SK-N-SH (cell line): ENCODE results near the gene AGPAT3. TPM values are rescaled to one million over a fixed set of nuclear protein-coding genes. Genes with fewer than 3 reads are reported as not detected.

Experiments used
- CTCF ChIA-PET: fragments of 300-600, 350-600 bp; formaldehyde crosslinking; extraction: SDS; loops from one replicate; lab custom pipeline; 2021; lab: Yijun Ruan, JAX
- POLR2A ChIA-PET: fragments of 350-600 bp; sonication (Branson Sonifier 250); formaldehyde crosslinking; extraction: SDS; loops from one replicate; lab custom pipeline; 2020; ENCODE audit warnings: antibody characterized with exemption, inconsistent platforms; lab: Yijun Ruan, JAX
- DNase-seq: peaks from one replicate; pipeline ENCODE4 v3.0.0; 2012
- H2AFZ ChIP-seq: fragments of 200-600 bp; sonication (generic); 2 replicates; pipeline ENCODE4 v1.8.1; 2016; ENCODE audit warnings: antibody characterized with exemption, mild to moderate bottlenecking, low read depth
- H3F3A ChIP-seq: fragments of 200-600 bp; sonication (generic); replicated peaks from 2 replicates; pipeline ENCODE3; 2016; ENCODE audit warnings: antibody characterized with exemption, mild to moderate bottlenecking; ENCODE audit not compliant: insufficient read depth
- H3K27ac ChIP-seq, 2 experiments: fragments of 200-500 bp in 1 of 2; fragments of 200-600 bp in 1 of 2; sonication (Bioruptor generic) in 1 of 2; sonication (generic), shearing (Covaris generic) in 1 of 2; 2 replicates each; pipeline versions ENCODE4 v1.5.1 to v1.6.1; 2014 to 2016; ENCODE audit warnings: low read depth in 2 of 2, inconsistent platforms in 1 of 2, low read length in 1 of 2, mild to moderate bottlenecking in 1 of 2, mixed read lengths in 1 of 2
- H3K27me3 ChIP-seq: fragments of 200-600 bp; sonication (generic), shearing (Covaris generic); 2 replicates; pipeline ENCODE4 v1.6.1; 2016; ENCODE audit warnings: mixed run types; ENCODE audit not compliant: insufficient read depth
- H3K36me3 ChIP-seq, 2 experiments: fragments of 200-500 bp in 1 of 2; fragments of 200-600 bp in 1 of 2; sonication (Bioruptor generic) in 1 of 2; sonication (generic) in 1 of 2; replicated peaks in 1 of 2; 2 replicates each; pipeline versions ENCODE3 to v1.5.1; 2014 to 2016; ENCODE audit warnings: low read length in 1 of 2, mild to moderate bottlenecking in 1 of 2; ENCODE audit not compliant: insufficient read depth in 2 of 2, control insufficient read depth in 1 of 2
- H3K4me1 ChIP-seq, 2 experiments: fragments of 200-500 bp in 1 of 2; fragments of 200-600 bp in 1 of 2; sonication (Bioruptor generic) in 1 of 2; sonication (generic), shearing (Covaris generic) in 1 of 2; 2 replicates each; pipeline versions ENCODE4 v1.5.1 to v1.6.1; 2014 to 2016; ENCODE audit warnings: low read depth in 1 of 2, low read length in 1 of 2, mixed run types in 1 of 2; ENCODE audit not compliant: insufficient read depth in 2 of 2, control insufficient read depth in 1 of 2
- H3K4me2 ChIP-seq: fragments of 200-600 bp; sonication (generic), shearing (Covaris generic); 2 replicates; pipeline ENCODE4 v1.6.1; 2017; ENCODE audit warnings: mixed run types
- H3K4me3 ChIP-seq, 2 experiments: fragments of 200-500 bp in 1 of 2; fragments of 200-600 bp in 1 of 2; sonication (Bioruptor generic) in 1 of 2; sonication (generic), shearing (Covaris generic) in 1 of 2; 2 replicates each; pipeline versions ENCODE4 v1.5.1 to v1.8.1; 2014 to 2016; ENCODE audit warnings: low read depth in 2 of 2, inconsistent platforms in 1 of 2, low read length in 1 of 2, mild to moderate bottlenecking in 1 of 2, mixed read lengths in 1 of 2, moderate library complexity in 1 of 2
- H3K79me2 ChIP-seq: fragments of 200-600 bp; sonication (generic); 2 replicates; pipeline ENCODE4 v1.8.1; 2017; ENCODE audit warnings: mild to moderate bottlenecking; ENCODE audit not compliant: insufficient read depth
- H3K9ac ChIP-seq: fragments of 200-600 bp; sonication (generic); 2 replicates; pipeline ENCODE4 v1.6.1; 2017; ENCODE audit warnings: mixed run types
- H3K9me2 ChIP-seq: fragments of 200-600 bp; sonication (generic); 2 replicates; pipeline ENCODE4 v1.6.1; 2017; ENCODE audit warnings: mixed run types
- H3K9me3 ChIP-seq: fragments of 200-600 bp; sonication (generic); 2 replicates; pipeline ENCODE4 v1.6.1; 2017; ENCODE audit warnings: mixed run types, mild to moderate bottlenecking, moderate library complexity
- H4K20me1 ChIP-seq: fragments of 200-600 bp; sonication (generic); 2 replicates; pipeline ENCODE4 v1.6.1; 2017; ENCODE audit warnings: mild to moderate bottlenecking, mixed run types; ENCODE audit not compliant: insufficient read depth
- GABPA ChIP-seq: IDR thresholded peaks from 2 replicates; pipeline ENCODE4 v1.4.0; 2012; ENCODE audit warnings: low read depth, mild to moderate bottlenecking
- GATA2 ChIP-seq: sonication (generic); formaldehyde crosslinking; IDR thresholded peaks from 2 replicates; pipeline ENCODE4 v1.5.0; 2020; ENCODE audit warnings: mild to moderate bottlenecking, missing genetic modification reagents
- JUND ChIP-seq: IDR thresholded peaks from 2 replicates; pipeline ENCODE4 v1.4.0; 2012
- MXI1 ChIP-seq: IDR thresholded peaks from 2 replicates; pipeline ENCODE4 v1.6.1; 2012; ENCODE audit warnings: mild to moderate bottlenecking, low read depth, low read length, improper control_type of control experiment
- RAD21 ChIP-seq: IDR thresholded peaks from 2 replicates; pipeline ENCODE4 v1.6.1; 2012; ENCODE audit warnings: mild to moderate bottlenecking, low read length
- SIN3A ChIP-seq: IDR thresholded peaks from 2 replicates; pipeline ENCODE4 v1.6.1; 2012; ENCODE audit warnings: low read depth, mild to moderate bottlenecking, low read length, moderate library complexity, borderline replicate concordance
- SMC3 ChIP-seq: IDR thresholded peaks from 2 replicates; pipeline ENCODE4 v1.6.1; 2012; ENCODE audit warnings: low read depth, low read length, improper control_type of control experiment
- TAF1 ChIP-seq: IDR thresholded peaks from 2 replicates; pipeline ENCODE4 v1.6.1; 2012; ENCODE audit warnings: low read depth, mild to moderate bottlenecking, low read length, moderate library complexity, borderline replicate concordance
- TEAD4 ChIP-seq: IDR thresholded peaks from 2 replicates; pipeline ENCODE4 v1.4.0; 2012; ENCODE audit warnings: mild to moderate bottlenecking, borderline replicate concordance; ENCODE audit not compliant: insufficient read depth
- YY1 ChIP-seq: IDR thresholded peaks from 2 replicates; pipeline ENCODE4 v1.4.0; 2012; ENCODE audit warnings: low read depth, mild to moderate bottlenecking
- WGBS: methylation state at CpG from one replicate; pipeline ENCODE4 v1.1.6; 2017; ENCODE audit warnings: low lambda C conversion rate; 5-methylcytosine and 5-hydroxymethylcytosine counted together
- polyA plus RNA-seq, 3 experiments: library from polyadenylated mRNA; depleted of rRNA; stranded (reverse); fragments of >200 nt; gene quantifications; 2 replicates each; pipeline ENCODE4 v1.2.3, GENCODE V29; 2012
- TF ChIP-seq, protein P1 (sequence below): IDR thresholded peaks from 2 replicates; pipeline ENCODE4 v1.4.0; 2012; ENCODE audit warnings: low read depth, borderline replicate concordance
- TF ChIP-seq, protein P2 (sequence below): fragments of 150-350 bp; IDR thresholded peaks from 2 replicates; pipeline ENCODE4 v1.6.1; 2016; ENCODE audit warnings: mild to moderate bottlenecking, low read depth, low read length
- TF ChIP-seq, protein P3 (sequence below): fragments of 150-350 bp; IDR thresholded peaks from 2 replicates; pipeline ENCODE4 v1.6.1; 2017; ENCODE audit warnings: antibody characterized with exemption, low read length, low read depth, borderline replicate concordance

The AGPAT3 gene
- polyA plus RNA-seq, 1 of the 3 experiments (the other 2 are of a cell fraction), result 35.3 TPM

DNA sequence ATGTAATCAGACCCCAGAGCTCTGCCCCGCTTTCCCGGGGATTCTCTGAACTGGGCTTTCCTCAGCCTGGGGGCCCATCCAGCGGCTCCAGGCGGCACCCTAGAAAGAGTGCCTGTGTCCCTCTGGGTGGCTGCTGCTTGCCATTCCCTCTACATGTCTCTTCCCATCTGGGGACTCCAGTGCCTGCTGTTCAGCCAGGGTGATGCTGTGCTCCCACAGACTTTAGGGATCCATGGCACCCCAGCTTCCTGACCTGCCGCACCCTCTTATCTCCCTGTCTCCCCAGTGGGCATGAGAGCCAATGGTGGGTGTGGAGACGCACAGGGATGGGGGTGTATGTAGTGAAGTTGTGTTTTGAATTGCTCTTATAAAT lies 163.2 kb downstream of the AGPAT3 start:
- DNase-seq, result no peak
- no peaks in the 10 kb centered on the region for H3K9me3 ChIP-seq
- no peaks in the 10 kb centered on the region for H3K9me2 ChIP-seq
- H3K4me2 ChIP-seq, result no peak overlapping the region
- H3F3A ChIP-seq, result no peaks in the 10 kb centered on the region
- CTCF ChIA-PET, result interaction anchor here (0.6 to 1.3 kb wide), 2 partner anchors 14 to 53 kb away, joined by 3 to 4 read pairs; no protein-coding TSS in a partner anchor
- TF ChIP-seq TEAD4 (no peak), MXI1 (no peak)
- H3K36me3 ChIP-seq, result peaks cover 7 to 14% of the 10 kb centered on the region in 2 experiments
- POLR2A ChIA-PET, result no interaction called here
- no peak overlapping the region for H3K4me3 ChIP-seq
- H3K4me1 ChIP-seq, result peaks cover 8 to 13% of the 10 kb centered on the region in 2 experiments; a peak in 2 of 4 replicates
- H3K79me2 ChIP-seq, result peaks cover 100% of the 10 kb centered on the region
- no peak overlapping the region for H2AFZ ChIP-seq
- no peak overlapping the region for H3K9ac ChIP-seq
- WGBS, result 98% methylated on average over 5 of the region's 6 CpGs
- peaks cover 87% of the 10 kb centered on the region for H4K20me1 ChIP-seq
- H3K27me3 ChIP-seq, result no peaks in the 10 kb centered on the region
- no peak overlapping the region for H3K27ac ChIP-seq

DNA sequence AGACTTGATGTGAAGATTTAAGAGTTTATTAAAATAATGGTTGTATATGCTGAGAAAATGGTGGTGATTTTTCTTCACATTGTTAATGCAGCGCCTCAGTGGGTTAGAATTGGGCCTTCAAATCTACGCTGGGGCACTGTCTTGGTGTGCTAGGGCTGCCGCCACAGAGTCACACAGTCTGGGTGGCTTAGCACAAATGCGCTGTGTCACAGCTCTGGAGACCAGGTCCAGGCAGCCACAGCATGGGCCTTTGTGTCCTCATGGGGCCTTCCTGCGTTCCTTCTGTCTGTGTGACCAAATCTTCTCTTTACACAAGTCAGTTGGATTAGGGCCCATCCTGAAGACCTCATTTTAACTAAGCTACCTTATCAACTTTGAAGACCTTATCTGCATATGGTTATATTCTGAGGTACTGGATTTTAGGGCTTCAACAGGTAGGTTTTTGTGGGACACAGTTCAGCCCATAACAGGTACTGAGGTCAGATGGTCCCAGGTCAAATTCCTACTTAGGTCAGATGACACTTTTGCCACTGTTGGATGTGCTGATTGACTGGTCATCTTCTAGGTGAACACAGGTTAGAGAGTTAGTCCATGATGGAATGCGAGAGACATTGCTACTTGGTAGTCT lies 164.6 kb downstream of the AGPAT3 start:
- H3K27me3 ChIP-seq, result no peaks in the 10 kb centered on the region
- H4K20me1 ChIP-seq, result peaks cover 77% of the 10 kb centered on the region
- WGBS, result 96% methylated on average over 4 of the region's 6 CpGs
- peaks cover 97% of the 10 kb centered on the region for H3K79me2 ChIP-seq
- H3K9me3 ChIP-seq, result no peaks in the 10 kb centered on the region
- TF ChIP-seq TAF1 (no peak), YY1 (no peak), SMC3 (no peak), TEAD4 (no peak), MXI1 (no peak), JUND (no peak), GATA2 (CRISPR knock-in tag) (no peak), GABPA (no peak), SIN3A (no peak), RAD21 (no peak)
- TF ChIP-seq, protein P1, sequence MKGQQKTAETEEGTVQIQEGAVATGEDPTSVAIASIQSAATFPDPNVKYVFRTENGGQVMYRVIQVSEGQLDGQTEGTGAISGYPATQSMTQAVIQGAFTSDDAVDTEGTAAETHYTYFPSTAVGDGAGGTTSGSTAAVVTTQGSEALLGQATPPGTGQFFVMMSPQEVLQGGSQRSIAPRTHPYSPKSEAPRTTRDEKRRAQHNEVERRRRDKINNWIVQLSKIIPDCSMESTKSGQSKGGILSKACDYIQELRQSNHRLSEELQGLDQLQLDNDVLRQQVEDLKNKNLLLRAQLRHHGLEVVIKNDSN, result no peak
- TF ChIP-seq, protein P2, sequence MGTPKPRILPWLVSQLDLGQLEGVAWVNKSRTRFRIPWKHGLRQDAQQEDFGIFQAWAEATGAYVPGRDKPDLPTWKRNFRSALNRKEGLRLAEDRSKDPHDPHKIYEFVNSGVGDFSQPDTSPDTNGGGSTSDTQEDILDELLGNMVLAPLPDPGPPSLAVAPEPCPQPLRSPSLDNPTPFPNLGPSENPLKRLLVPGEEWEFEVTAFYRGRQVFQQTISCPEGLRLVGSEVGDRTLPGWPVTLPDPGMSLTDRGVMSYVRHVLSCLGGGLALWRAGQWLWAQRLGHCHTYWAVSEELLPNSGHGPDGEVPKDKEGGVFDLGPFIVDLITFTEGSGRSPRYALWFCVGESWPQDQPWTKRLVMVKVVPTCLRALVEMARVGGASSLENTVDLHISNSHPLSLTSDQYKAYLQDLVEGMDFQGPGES, result no peak
- TF ChIP-seq, protein P3, sequence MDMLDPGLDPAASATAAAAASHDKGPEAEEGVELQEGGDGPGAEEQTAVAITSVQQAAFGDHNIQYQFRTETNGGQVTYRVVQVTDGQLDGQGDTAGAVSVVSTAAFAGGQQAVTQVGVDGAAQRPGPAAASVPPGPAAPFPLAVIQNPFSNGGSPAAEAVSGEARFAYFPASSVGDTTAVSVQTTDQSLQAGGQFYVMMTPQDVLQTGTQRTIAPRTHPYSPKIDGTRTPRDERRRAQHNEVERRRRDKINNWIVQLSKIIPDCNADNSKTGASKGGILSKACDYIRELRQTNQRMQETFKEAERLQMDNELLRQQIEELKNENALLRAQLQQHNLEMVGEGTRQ, result no peak
- H3K4me3 ChIP-seq, result no peak overlapping the region
- H2AFZ ChIP-seq, result no peak overlapping the region
- ChIA-PET CTCF (no interaction called here), POLR2A (no interaction called here)
- peaks cover 14 to 15% of the 10 kb centered on the region in 2 experiments for H3K36me3 ChIP-seq
- no peak for DNase-seq
- no peaks in the 10 kb centered on the region for H3F3A ChIP-seq
- no peak overlapping the region for H3K27ac ChIP-seq
- H3K9ac ChIP-seq, result no peak overlapping the region
- no peaks in the 10 kb centered on the region for H3K9me2 ChIP-seq
- no peak overlapping the region for H3K4me2 ChIP-seq
- peaks cover 8 to 13% of the 10 kb centered on the region in 2 experiments; a peak in 2 of 4 replicates for H3K4me1 ChIP-seq
